Vagina (tissue), 2 donors: ENCODE data around the gene PNMA8A. TPM values are rescaled to one million over a fixed set of nuclear protein-coding genes. Genes with fewer than 3 reads are reported as not detected.

ENCODE experiments used
- DNase-seq, 2 donors: peaks; one replicate each; pipeline ENCODE4 v3.0.0-alpha.2; 2017; ENCODE audit errors: extremely low spot score in 2 of 2
- H3K27ac ChIP-seq: fragments of 200-600 bp; sonication (generic); one replicate; pipeline ENCODE4 v1.5.1; 2019
- H3K27me3 ChIP-seq: fragments of 200-600 bp; sonication (generic); one replicate; pipeline ENCODE4 v1.5.1; 2019
- H3K36me3 ChIP-seq, 2 donors: fragments of 200-600 bp; sonication (generic); one replicate each; pipeline ENCODE4 v1.5.1; 2017 to 2019
- H3K4me1 ChIP-seq: fragments of 200-600 bp; sonication (generic); one replicate; pipeline ENCODE4 v1.5.1; 2019
- H3K4me3 ChIP-seq, 2 donors: fragments of 200-600 bp; sonication (generic); 1 replicate in 1 of 2; 2 replicates in 1 of 2; pipeline ENCODE4 v1.5.1; 2016 to 2019
- H3K9me3 ChIP-seq: fragments of 200-600 bp; sonication (generic); one replicate; pipeline ENCODE4 v1.5.1; 2019
- POLR2A ChIP-seq, 2 donors: fragments of 450-650 bp; IDR thresholded peaks; one replicate each; pipeline ENCODE4 v1.6.1; 2017; ENCODE audit warnings: antibody characterized with exemption in 2 of 2, mild to moderate bottlenecking in 2 of 2, moderate library complexity in 2 of 2
- POLR2AphosphoS5 ChIP-seq, 2 donors: sonication (generic); formaldehyde crosslinking; IDR thresholded peaks; one replicate each; pipeline ENCODE4 v1.9.0; 2017; ENCODE audit warnings: antibody characterized with exemption in 2 of 2, mild to moderate bottlenecking in 2 of 2, low read depth in 1 of 2; ENCODE audit not compliant: insufficient read depth in 1 of 2
- intact Hi-C: fragments of 100-400 bp; cut with DNase I; formaldehyde crosslinking; loops from one replicate; pipeline ENCODE4 v1.15.1; 2023
- total RNA-seq: library from RNA; depleted of rRNA; stranded (reverse); fragments of >200 nt; gene quantifications from one replicate; pipeline ENCODE4 v1.2.3, GENCODE V29; 2016
- TF ChIP-seq, protein P1 (sequence below), 3 experiments: fragments of 450-650 bp in 2 of 3; fragments of 200-600 bp in 1 of 3; sonication (generic) in 1 of 3; IDR thresholded peaks; one replicate each; pipeline ENCODE4 v1.5.1; 2017 to 2019; ENCODE audit warnings: antibody characterized with exemption in 3 of 3, mild to moderate bottlenecking in 2 of 3, moderate library complexity in 2 of 3

PNMA8A gene
- total RNA-seq, 1 donor from 2014 or later: 1.5 TPM

DNA sequence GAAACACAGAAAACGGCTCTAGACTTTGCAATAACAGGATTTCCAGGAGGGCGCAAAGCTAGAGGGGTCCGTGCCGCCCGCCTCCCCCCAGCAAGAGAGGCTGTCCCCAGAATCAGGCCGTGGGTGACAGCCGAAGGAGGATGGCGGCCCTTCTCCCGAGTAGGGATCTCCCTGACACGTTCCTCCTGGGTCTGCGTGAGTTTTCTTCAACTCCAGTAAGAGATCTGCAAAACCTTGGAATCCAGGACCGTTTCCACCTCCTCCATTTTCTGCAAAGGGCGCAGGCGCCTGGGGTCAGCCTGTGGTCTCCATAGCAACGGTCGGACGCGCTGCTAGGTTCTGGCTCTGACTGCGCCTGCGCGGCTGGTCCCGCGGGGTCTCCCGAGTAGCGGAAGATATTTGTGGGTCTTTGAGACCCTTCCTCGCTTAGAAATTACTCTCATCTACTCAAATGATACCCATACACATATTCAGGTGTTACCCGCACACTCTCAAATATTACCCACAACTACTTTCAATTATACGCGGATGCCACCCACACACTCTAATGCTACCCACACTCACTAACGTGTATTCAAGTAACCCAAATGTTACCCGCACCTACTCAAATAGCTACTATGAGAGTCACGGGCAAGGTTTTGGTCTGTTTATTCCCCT, 44.7 kb downstream of the PNMA8A start:
- peak overlapping the region; percentile 34 for H3K27ac ChIP-seq
- no peaks in the 10 kb centered on the region for H3K9me3 ChIP-seq
- DNase-seq: no peak
- H3K4me1 ChIP-seq: peaks cover 21% of the 10 kb centered on the region
- peak overlapping the region; percentile 45 to 47 for H3K4me3 ChIP-seq
- intact Hi-C loops: no loop called here
- H3K36me3 ChIP-seq: no peaks in the 10 kb centered on the region
- TF ChIP-seq, protein P1, sequence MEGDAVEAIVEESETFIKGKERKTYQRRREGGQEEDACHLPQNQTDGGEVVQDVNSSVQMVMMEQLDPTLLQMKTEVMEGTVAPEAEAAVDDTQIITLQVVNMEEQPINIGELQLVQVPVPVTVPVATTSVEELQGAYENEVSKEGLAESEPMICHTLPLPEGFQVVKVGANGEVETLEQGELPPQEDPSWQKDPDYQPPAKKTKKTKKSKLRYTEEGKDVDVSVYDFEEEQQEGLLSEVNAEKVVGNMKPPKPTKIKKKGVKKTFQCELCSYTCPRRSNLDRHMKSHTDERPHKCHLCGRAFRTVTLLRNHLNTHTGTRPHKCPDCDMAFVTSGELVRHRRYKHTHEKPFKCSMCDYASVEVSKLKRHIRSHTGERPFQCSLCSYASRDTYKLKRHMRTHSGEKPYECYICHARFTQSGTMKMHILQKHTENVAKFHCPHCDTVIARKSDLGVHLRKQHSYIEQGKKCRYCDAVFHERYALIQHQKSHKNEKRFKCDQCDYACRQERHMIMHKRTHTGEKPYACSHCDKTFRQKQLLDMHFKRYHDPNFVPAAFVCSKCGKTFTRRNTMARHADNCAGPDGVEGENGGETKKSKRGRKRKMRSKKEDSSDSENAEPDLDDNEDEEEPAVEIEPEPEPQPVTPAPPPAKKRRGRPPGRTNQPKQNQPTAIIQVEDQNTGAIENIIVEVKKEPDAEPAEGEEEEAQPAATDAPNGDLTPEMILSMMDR (IDR thresholded peaks at IDR 0.05): no peak
- peak in 1 of 2 donors; percentile 10 for TF ChIP-seq POLR2AphosphoS5 (IDR thresholded peaks at IDR 0.05; ENCODE audit: insufficient read depth in 1 of 2, low read depth in 1 of 2)
- H3K27me3 ChIP-seq: no peaks in the 10 kb centered on the region

DNA sequence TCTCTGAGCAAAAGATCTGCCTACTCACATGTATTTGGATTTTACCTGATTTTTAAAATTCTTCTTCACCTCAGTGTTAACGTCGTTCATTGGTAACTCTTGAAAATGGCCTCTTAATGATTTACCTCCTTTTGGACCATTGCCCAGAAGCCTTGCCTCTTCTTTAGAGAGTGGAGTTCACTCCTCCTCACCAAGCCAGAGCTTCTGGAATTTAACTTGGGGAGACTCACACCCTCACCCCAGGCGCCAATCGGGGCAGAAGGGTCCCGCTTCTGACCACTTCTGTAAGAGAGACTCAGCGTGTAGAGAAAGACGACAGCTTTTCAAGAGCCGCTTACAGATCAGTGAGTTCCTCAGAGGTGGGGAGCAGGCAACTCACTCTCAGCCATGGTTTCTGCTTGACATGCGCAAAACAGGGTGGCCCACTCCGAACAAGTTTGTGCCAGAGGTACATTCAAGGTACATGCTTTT, 45.3 kb downstream of the PNMA8A start:
- no peak for DNase-seq

DNA sequence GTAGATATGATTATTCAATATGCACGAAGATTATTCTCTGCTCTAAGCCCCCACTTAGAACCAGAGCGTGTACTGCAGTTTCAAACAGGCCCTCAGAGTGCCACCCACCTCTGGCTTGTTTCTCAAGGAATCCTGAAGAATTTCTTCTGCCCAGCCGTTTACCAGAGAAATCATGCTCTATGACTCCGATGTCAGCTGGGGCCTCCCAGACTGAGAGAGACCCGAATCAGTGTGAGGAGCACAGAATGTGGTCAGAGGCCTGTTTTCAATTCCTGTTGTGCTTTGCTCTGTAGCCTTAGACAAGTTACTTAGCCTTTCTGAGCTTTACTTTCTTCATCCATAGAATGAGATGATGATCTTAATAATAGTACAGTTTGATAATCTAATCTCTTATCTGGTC, 48.2 kb downstream of the PNMA8A start:
- no peak overlapping the region for H3K27ac ChIP-seq
- H3K4me3 ChIP-seq: no peak overlapping the region
- peaks cover 14% of the 10 kb centered on the region for H3K4me1 ChIP-seq
- no peaks in the 10 kb centered on the region for H3K36me3 ChIP-seq
- DNase-seq: no peak
- intact Hi-C loops: no loop called here
- TF ChIP-seq, protein P1 (IDR thresholded peaks at IDR 0.05): no peak
- no peak for TF ChIP-seq POLR2A (IDR thresholded peaks at IDR 0.05)
- TF ChIP-seq POLR2AphosphoS5 (IDR thresholded peaks at IDR 0.05; ENCODE audit: insufficient read depth in 1 of 2, low read depth in 1 of 2): no peak
- no peaks in the 10 kb centered on the region for H3K9me3 ChIP-seq
- no peaks in the 10 kb centered on the region for H3K27me3 ChIP-seq

More for the DNA sequence above, 45.3 kb downstream of the PNMA8A start:
- Histone ChIP-seq H3K27me3 (no peaks in the 10 kb centered on the region), H3K4me3 (peak overlapping the region; percentile 45 to 47), H3K4me1 (peaks cover 21% of the 10 kb centered on the region), H3K27ac (peak overlapping the region; percentile 34), H3K9me3 (no peaks in the 10 kb centered on the region), H3K36me3 (no peaks in the 10 kb centered on the region)
- no peak for TF ChIP-seq POLR2A (IDR thresholded peaks at IDR 0.05)
- TF ChIP-seq POLR2AphosphoS5 (IDR thresholded peaks at IDR 0.05; ENCODE audit: insufficient read depth in 1 of 2, low read depth in 1 of 2): no peak
- TF ChIP-seq, protein P1 (IDR thresholded peaks at IDR 0.05): no peak
- intact Hi-C loops: no loop called here

DNA sequence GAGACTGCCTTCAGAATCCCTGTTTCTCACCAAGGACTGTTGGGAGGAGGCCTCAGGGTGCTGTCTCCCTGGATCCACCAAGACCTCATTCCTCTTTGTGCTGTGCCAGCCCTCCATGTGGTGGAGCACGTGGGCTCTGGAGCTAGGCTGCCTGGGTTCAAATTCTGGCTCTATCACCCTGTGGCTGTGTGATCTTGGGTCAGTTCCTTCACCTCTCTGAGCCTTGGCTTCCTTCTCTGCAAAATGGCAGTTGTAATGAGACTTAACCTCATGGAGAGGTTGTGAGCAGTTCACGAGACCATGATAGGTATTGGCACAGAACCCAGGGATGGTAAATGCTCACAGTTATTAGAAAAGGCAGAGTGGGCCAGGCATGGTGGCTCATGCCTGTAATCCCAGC, 49.0 kb downstream of the PNMA8A start:
- no peak for DNase-seq
- Histone ChIP-seq H3K4me3 (no peak overlapping the region), H3K9me3 (no peaks in the 10 kb centered on the region), H3K27ac (no peak overlapping the region), H3K4me1 (peaks cover 14% of the 10 kb centered on the region), H3K36me3 (no peaks in the 10 kb centered on the region), H3K27me3 (no peaks in the 10 kb centered on the region)
- intact Hi-C loops: no loop called here
- TF ChIP-seq, protein P1 (IDR thresholded peaks at IDR 0.05): no peak
- TF ChIP-seq POLR2AphosphoS5 (IDR thresholded peaks at IDR 0.05; ENCODE audit: insufficient read depth in 1 of 2, low read depth in 1 of 2): no peak
- no peak for TF ChIP-seq POLR2A (IDR thresholded peaks at IDR 0.05)

DNA sequence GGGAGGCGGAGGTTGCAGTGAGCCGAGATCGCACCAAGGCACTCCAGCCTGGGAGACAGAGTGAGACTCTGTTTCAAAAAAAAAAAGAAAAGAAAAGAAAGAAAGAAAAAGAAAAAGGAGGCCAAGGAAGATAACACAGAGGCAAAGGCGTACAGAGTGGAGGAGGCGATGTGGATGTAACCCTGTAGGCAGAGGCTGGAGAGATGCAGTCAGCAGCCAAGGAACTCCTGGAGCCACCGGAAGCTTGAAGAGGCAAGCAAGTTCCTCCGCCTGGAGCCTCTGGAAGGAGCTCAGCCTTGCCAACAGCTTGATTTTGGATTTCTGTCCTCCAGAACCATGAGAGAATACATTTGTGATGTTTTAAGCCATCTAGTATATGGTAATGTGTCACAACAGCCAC, 51.3 kb downstream of the PNMA8A start:
- no peaks in the 10 kb centered on the region for H3K27me3 ChIP-seq
- no peak overlapping the region for H3K27ac ChIP-seq
- DNase-seq: no peak
- intact Hi-C loops: no loop called here
- peaks cover 12% of the 10 kb centered on the region for H3K4me1 ChIP-seq
- no peaks in the 10 kb centered on the region for H3K9me3 ChIP-seq
- TF ChIP-seq POLR2AphosphoS5 (IDR thresholded peaks at IDR 0.05; ENCODE audit: insufficient read depth in 1 of 2, low read depth in 1 of 2): no peak
- TF ChIP-seq POLR2A (IDR thresholded peaks at IDR 0.05): no peak
- TF ChIP-seq, protein P1 (IDR thresholded peaks at IDR 0.05): no peak
- no peak overlapping the region for H3K4me3 ChIP-seq
- no peaks in the 10 kb centered on the region for H3K36me3 ChIP-seq
